HFFc6 (cell line): ENCODE data around the gene SKOR2. TPM values are rescaled to one million over a fixed set of nuclear protein-coding genes. Genes with fewer than 3 reads are reported as not detected.

Source experiments
- DNase-seq: peaks from one replicate; pipeline ENCODE4 v3.0.0-alpha.2; 2018
- H3K27ac Mint-ChIP-seq: 2 replicates; pipeline ENCODE4 v1.8.0; 2020; ENCODE audit warnings: mild to moderate bottlenecking, mixed read lengths
- H3K27me3 Mint-ChIP-seq: 2 replicates; pipeline ENCODE4 v1.8.0; 2021; ENCODE audit warnings: mild to moderate bottlenecking, moderate library complexity, mixed read lengths; ENCODE audit not compliant: insufficient read depth
- H3K36me3 Mint-ChIP-seq: 2 replicates; pipeline ENCODE4 v1.8.0; 2021; ENCODE audit warnings: low read depth, mixed read lengths
- H3K4me1 Mint-ChIP-seq: 2 replicates; pipeline ENCODE4 v1.8.0; 2020; ENCODE audit warnings: low read depth, mixed read lengths
- H3K4me3 Mint-ChIP-seq: 2 replicates; pipeline ENCODE4 v1.8.0; 2020; ENCODE audit warnings: mild to moderate bottlenecking, moderate library complexity, mixed read lengths
- H3K9me3 Mint-ChIP-seq: 2 replicates; pipeline ENCODE4 v1.8.0; 2020; ENCODE audit warnings: mild to moderate bottlenecking, mixed read lengths
- CTCF ChIP-seq: fragments of 200-600 bp; sonication (generic); IDR thresholded peaks from 2 replicates; pipeline ENCODE4 v1.5.0; 2021; ENCODE audit warnings: antibody characterized with exemption, mild to moderate bottlenecking
- total RNA-seq, 6 experiments: library from RNA; stranded (reverse); fragmentation: NEBNext Ultra II Directional; extraction: Animal tissue kit (Norgen Biotek cat#: 25700); gene quantifications; 2 replicates in 1 of 6; 3 replicates in 5 of 6; pipeline ENCODE4 v1.2.3, GENCODE V29; 2021

SKOR2 gene
- total RNA-seq, 6 experiments from 2014 or later: not detected

GRCh38 chr18:47180765-47181164 lies 70.7 kb downstream of the SKOR2 start:
- DNase-seq: no peak
- H3K27me3 Mint-ChIP-seq: peaks cover 12% of the 10 kb centered on the region
- TF ChIP-seq CTCF: no peak
- no peak overlapping the region for H3K4me3 Mint-ChIP-seq
- no peaks in the 10 kb centered on the region for H3K9me3 Mint-ChIP-seq
- no peak overlapping the region for H3K27ac Mint-ChIP-seq
- H3K4me1 Mint-ChIP-seq: peaks cover 10% of the 10 kb centered on the region
- H3K36me3 Mint-ChIP-seq: no peaks in the 10 kb centered on the region

- DNase-seq: no peak
These were observed 71.9 kb downstream of the SKOR2 start for GRCh38 chr18:47179520-47179919.

DNA sequence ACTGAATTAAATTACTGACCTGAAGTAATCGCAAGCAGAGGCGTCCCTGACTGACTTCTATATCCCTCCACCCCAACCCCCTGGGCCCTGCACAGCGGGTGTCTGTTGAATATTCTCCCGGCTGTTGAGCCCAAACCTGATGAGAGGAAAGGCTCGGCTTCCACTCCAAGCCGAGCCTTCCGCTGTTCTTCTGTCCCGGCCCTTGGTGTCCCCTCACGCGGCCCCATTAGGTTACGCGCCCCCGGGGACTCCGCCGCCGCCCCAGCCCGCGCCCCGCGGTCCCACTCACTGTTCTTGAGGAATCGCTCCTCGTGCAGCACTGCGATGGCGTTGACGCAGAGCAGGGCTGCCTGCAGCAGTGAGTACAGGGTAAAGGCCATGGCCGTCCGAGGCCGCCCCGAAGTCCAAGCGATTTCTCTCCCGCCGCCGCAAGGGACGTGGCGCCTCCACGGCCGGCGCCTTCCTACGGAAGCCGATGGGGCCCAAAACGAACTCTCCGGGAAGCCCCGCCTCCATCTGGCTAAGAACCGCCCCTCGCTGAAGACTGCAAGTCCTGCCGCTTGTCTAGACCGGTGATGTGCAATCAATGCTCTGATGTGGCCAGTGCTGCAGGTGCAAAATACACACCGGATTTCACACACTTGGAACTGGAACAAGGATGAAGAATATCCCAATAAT lies 75.4 kb downstream of the SKOR2 start, which contains the start of gene IER3IP1:
TSS of gene IER3IP1 (minus strand) at position 467 of the 678 bp plus-strand sequence. CDS start at position 380, 87 bp downstream.
- no peaks in the 10 kb centered on the region for H3K9me3 Mint-ChIP-seq
- no peak within 1 kb of the TSS for H3K4me3 Mint-ChIP-seq
- H3K27me3 Mint-ChIP-seq: peaks cover 7% of the 10 kb centered on the region
- TF ChIP-seq CTCF: no peak; the same call in 1 of the 2 replicates
- H3K36me3 Mint-ChIP-seq: no peaks in the 10 kb centered on the region
- H3K27ac Mint-ChIP-seq: no peak within 1 kb of the TSS
- DNase-seq: peak; percentile 91
- H3K4me1 Mint-ChIP-seq: no peaks in the 10 kb centered on the region

More at GRCh38 chr18:47179520-47179919, 71.9 kb downstream of the SKOR2 start:
- Mint-ChIP-seq H3K27me3 (peaks cover 12% of the 10 kb centered on the region), H3K4me1 (peaks cover 5% of the 10 kb centered on the region), H3K27ac (no peak overlapping the region), H3K4me3 (no peak overlapping the region), H3K36me3 (no peaks in the 10 kb centered on the region), H3K9me3 (no peaks in the 10 kb centered on the region)
- TF ChIP-seq CTCF: no peak

DNA sequence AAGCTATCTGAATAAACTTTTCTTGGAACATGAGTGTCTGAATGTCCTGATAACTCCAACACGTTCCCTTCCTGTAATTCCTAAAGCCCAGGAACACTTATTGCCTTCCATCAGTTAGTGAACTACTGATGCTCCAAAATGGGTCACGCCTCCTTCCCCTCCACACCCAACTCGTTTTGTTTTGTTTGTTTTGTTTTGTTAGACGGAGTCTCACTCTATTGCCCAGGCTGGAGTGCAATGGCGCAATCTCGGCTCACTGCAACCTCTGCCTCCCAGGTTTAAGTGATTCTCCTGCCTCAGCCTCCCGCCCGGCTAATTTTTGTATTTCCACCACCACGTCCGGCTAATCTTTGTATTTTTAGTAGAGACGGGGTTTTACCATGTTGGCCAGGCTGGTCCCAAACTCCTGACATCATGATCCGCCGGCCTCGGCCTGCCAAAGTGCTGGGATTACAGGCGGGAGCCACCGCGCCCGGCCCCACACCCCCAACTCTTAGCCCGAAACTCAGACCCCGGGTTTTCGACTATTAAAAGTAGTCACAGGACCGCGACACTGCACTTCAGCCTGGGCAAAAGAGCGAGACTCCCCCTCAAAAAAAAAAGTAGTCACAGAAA lies 76.1 kb downstream of the SKOR2 start:
- Mint-ChIP-seq H3K27ac (no peak overlapping the region), H3K36me3 (no peaks in the 10 kb centered on the region), H3K4me3 (no peak overlapping the region), H3K9me3 (no peaks in the 10 kb centered on the region), H3K27me3 (peaks cover 7% of the 10 kb centered on the region), H3K4me1 (no peaks in the 10 kb centered on the region)
- DNase-seq: no peak
- TF ChIP-seq CTCF: no peak

- no peak for DNase-seq
- no peak for TF ChIP-seq CTCF
- Mint-ChIP-seq H3K27ac (no peak overlapping the region), H3K4me1 (no peaks in the 10 kb centered on the region), H3K4me3 (no peak overlapping the region), H3K9me3 (no peaks in the 10 kb centered on the region), H3K27me3 (peaks cover under 1% of the 10 kb centered on the region; the same call in 1 of the 2 replicates), H3K36me3 (no peaks in the 10 kb centered on the region)
These were observed 76.8 kb downstream of the SKOR2 start for GRCh38 chr18:47174545-47175116.
